Measurements from ENCODE around the gene ZDHHC22. TPM values are rescaled to one million over a fixed set of nuclear protein-coding genes. Genes with fewer than 3 reads are reported as not detected.

ZDHHC22 gene
- polyA plus RNA-seq, 1 of the 3 experiments (the other 2 are of a cell fraction): not detected

DNA sequence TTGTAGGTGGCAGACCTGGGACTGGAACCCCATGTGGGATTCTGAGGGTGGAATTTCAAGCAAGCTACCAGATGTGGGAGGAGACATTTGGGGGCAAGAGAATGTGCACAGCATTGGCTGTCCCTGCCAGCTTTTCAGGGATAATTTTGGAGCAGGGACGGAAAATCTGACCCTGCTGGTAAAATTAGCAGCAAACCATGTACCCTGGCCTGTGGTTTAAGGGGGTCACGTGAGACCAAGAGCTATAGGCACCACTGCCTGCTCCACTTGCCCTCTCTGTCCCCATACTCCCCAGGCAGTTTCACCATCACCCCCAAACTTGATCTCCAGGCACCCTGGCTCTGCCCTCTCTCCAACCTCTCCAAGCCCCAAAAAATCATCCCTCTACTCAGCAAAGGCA lies 13.5 kb upstream of the ZDHHC22 start:
- Histone ChIP-seq H3K4me3 (ENCODE audit: low read depth in 2 of 2, low read length in 1 of 2) (no peak overlapping the region), H3K9me2 (no peaks in the 10 kb centered on the region), H2AFZ (ENCODE audit: low read depth) (no peak overlapping the region), H3K36me3 (replicated peaks in 1 of 2; ENCODE audit: control insufficient read depth in 1 of 2, insufficient read depth in 2 of 2, low read length in 1 of 2) (no peaks in the 10 kb centered on the region), H3K4me1 (ENCODE audit: control insufficient read depth in 1 of 2, insufficient read depth in 2 of 2, low read depth in 1 of 2, low read length in 1 of 2) (peaks cover 4 to 17% of the 10 kb centered on the region in 2 experiments; a peak in 1 of 4 replicates), H3K4me2 (no peak overlapping the region), H3F3A (replicated peaks; ENCODE audit: insufficient read depth) (no peaks in the 10 kb centered on the region), H3K79me2 (ENCODE audit: insufficient read depth) (no peaks in the 10 kb centered on the region), H4K20me1 (ENCODE audit: insufficient read depth) (no peaks in the 10 kb centered on the region), H3K27ac (ENCODE audit: low read depth in 2 of 2, low read length in 1 of 2) (no peak overlapping the region), H3K27me3 (ENCODE audit: insufficient read depth) (no peaks in the 10 kb centered on the region), H3K9me3 (no peaks in the 10 kb centered on the region), H3K9ac (no peak overlapping the region)
- no peak for DNase-seq
- CTCF ChIA-PET: interaction anchor here (1.1 to 8.6 kb wide), 7 partner anchors 15 to 279 kb away, joined by 3 to 153 read pairs (median 5); partner anchors contain the start of gene ZDHHC22
- TF ChIP-seq NRF1 (IDR thresholded peaks at IDR 0.05; ENCODE audit: low read depth, low read length): no peak
- no peak for TF ChIP-seq FOXJ3 (CRISPR knock-in tag; IDR thresholded peaks at IDR 0.05)
- TF ChIP-seq, protein P1, sequence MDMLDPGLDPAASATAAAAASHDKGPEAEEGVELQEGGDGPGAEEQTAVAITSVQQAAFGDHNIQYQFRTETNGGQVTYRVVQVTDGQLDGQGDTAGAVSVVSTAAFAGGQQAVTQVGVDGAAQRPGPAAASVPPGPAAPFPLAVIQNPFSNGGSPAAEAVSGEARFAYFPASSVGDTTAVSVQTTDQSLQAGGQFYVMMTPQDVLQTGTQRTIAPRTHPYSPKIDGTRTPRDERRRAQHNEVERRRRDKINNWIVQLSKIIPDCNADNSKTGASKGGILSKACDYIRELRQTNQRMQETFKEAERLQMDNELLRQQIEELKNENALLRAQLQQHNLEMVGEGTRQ (IDR thresholded peaks at IDR 0.05; ENCODE audit: borderline replicate concordance, low read depth, low read length): no peak
- TF ChIP-seq EP300 (IDR thresholded peaks at IDR 0.05; ENCODE audit: borderline replicate concordance in 1 of 2, low read depth in 1 of 2, low read length in 1 of 2): no peak
- TF ChIP-seq, protein P2, sequence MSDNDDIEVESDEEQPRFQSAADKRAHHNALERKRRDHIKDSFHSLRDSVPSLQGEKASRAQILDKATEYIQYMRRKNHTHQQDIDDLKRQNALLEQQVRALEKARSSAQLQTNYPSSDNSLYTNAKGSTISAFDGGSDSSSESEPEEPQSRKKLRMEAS (IDR thresholded peaks at IDR 0.05; ENCODE audit: low read depth): no peak
- no peak for TF ChIP-seq FOSL2 (IDR thresholded peaks at IDR 0.05; ENCODE audit: borderline replicate concordance, low read depth)
- TF ChIP-seq TAF1 (IDR thresholded peaks at IDR 0.05; ENCODE audit: borderline replicate concordance, low read depth, low read length): no peak
- no peak for TF ChIP-seq SIN3A (IDR thresholded peaks at IDR 0.05; ENCODE audit: borderline replicate concordance, low read depth, low read length)
- POLR2A ChIA-PET: interaction anchor here (1.0 kb wide), 1 partner anchor 26 kb away, joined by 3 read pairs; no protein-coding TSS in a partner anchor
- whole genome bisulfite sequencing (ENCODE audit: low lambda C conversion rate): 100% methylated on average over 1 of the region's 2 CpGs

DNA sequence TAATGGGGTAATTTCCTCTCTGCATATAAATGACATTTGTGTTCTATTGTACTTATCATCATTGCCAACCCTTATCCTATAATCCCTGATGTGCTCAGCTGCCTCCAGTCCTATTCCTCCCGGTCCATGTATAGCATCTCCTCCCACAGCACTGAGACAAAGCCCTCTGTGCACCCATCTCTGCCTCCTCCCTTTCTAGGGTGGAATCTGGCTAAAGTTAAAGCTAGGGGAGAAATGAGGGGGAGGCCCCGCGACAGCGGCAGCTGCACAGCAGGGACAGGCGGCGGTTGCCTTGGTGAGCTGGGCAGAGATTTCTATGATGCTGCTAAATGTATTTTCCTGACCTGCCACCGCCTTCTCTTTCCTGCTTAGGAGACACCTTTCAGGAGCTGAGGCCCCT lies 12.8 kb upstream of the ZDHHC22 start:
- Histone ChIP-seq H3K27ac (ENCODE audit: low read depth in 2 of 2, low read length in 1 of 2) (no peak overlapping the region), H3K9me2 (no peaks in the 10 kb centered on the region), H3K9me3 (no peaks in the 10 kb centered on the region), H3F3A (replicated peaks; ENCODE audit: insufficient read depth) (no peaks in the 10 kb centered on the region), H2AFZ (ENCODE audit: low read depth) (no peak overlapping the region), H3K79me2 (ENCODE audit: insufficient read depth) (no peaks in the 10 kb centered on the region), H3K4me2 (no peak overlapping the region), H3K4me3 (ENCODE audit: low read depth in 2 of 2, low read length in 1 of 2) (no peak overlapping the region), H3K36me3 (replicated peaks in 1 of 2; ENCODE audit: control insufficient read depth in 1 of 2, insufficient read depth in 2 of 2, low read length in 1 of 2) (no peaks in the 10 kb centered on the region), H3K27me3 (ENCODE audit: insufficient read depth) (no peaks in the 10 kb centered on the region), H4K20me1 (ENCODE audit: insufficient read depth) (no peaks in the 10 kb centered on the region), H3K9ac (no peak overlapping the region), H3K4me1 (ENCODE audit: control insufficient read depth in 1 of 2, insufficient read depth in 2 of 2, low read depth in 1 of 2, low read length in 1 of 2) (peaks cover 4 to 17% of the 10 kb centered on the region in 2 experiments; a peak in 1 of 4 replicates)
- 80% methylated on average over 7 of the region's 7 CpGs for WGBS (ENCODE audit: low lambda C conversion rate)
- ChIA-PET CTCF (interaction anchor here (1.1 to 8.6 kb wide), 11 partner anchors 14 to 278 kb away, joined by 3 to 153 read pairs (median 4); partner anchors contain the start of gene ZDHHC22), POLR2A (no interaction called here)
- TF ChIP-seq NFIC (IDR thresholded peaks at IDR 0.05; ENCODE audit: borderline replicate concordance): no peak
- TF ChIP-seq, protein P1 (IDR thresholded peaks at IDR 0.05; ENCODE audit: borderline replicate concordance, low read depth, low read length): no peak
- no peak for TF ChIP-seq EP300 (IDR thresholded peaks at IDR 0.05; ENCODE audit: borderline replicate concordance in 1 of 2, low read depth in 1 of 2, low read length in 1 of 2)
- TF ChIP-seq, protein P3, sequence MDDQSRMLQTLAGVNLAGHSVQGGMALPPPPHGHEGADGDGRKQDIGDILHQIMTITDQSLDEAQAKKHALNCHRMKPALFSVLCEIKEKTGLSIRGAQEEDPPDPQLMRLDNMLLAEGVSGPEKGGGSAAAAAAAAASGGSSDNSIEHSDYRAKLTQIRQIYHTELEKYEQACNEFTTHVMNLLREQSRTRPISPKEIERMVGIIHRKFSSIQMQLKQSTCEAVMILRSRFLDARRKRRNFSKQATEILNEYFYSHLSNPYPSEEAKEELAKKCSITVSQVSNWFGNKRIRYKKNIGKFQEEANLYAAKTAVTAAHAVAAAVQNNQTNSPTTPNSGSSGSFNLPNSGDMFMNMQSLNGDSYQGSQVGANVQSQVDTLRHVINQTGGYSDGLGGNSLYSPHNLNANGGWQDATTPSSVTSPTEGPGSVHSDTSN (IDR thresholded peaks at IDR 0.05): no peak
- TF ChIP-seq RAD21 (IDR thresholded peaks at IDR 0.05; ENCODE audit: low read length): no peak
- no peak for TF ChIP-seq TEAD4 (IDR thresholded peaks at IDR 0.05; ENCODE audit: borderline replicate concordance, insufficient read depth)
- TF ChIP-seq, protein P4, sequence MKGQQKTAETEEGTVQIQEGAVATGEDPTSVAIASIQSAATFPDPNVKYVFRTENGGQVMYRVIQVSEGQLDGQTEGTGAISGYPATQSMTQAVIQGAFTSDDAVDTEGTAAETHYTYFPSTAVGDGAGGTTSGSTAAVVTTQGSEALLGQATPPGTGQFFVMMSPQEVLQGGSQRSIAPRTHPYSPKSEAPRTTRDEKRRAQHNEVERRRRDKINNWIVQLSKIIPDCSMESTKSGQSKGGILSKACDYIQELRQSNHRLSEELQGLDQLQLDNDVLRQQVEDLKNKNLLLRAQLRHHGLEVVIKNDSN (IDR thresholded peaks at IDR 0.05; ENCODE audit: borderline replicate concordance, low read depth): no peak
- TF ChIP-seq GABPA (IDR thresholded peaks at IDR 0.05; ENCODE audit: low read depth): no peak
- TF ChIP-seq EZH2phosphoT487 (IDR thresholded peaks at IDR 0.05; ENCODE audit: borderline replicate concordance, low read depth): no peak
- no peak for TF ChIP-seq FOXJ3 (CRISPR knock-in tag; IDR thresholded peaks at IDR 0.05)
- no peak for TF ChIP-seq YY1 (IDR thresholded peaks at IDR 0.05; ENCODE audit: low read depth)
- TF ChIP-seq NRF1 (IDR thresholded peaks at IDR 0.05; ENCODE audit: low read depth, low read length): no peak
- TF ChIP-seq FOXM1 (IDR thresholded peaks at IDR 0.05; ENCODE audit: low read depth): no peak
- no peak for TF ChIP-seq POLR2AphosphoS5 (IDR thresholded peaks at IDR 0.05; ENCODE audit: low read depth, low read length)
- no peak for TF ChIP-seq RFX5 (IDR thresholded peaks at IDR 0.05; ENCODE audit: low read length)
- TF ChIP-seq, protein P2 (IDR thresholded peaks at IDR 0.05; ENCODE audit: low read depth): no peak
- DNase-seq: no peak

Data from SK-N-SH (cell line).